HUES6 (cell line): ENCODE results near the gene SMAD7.

ENCODE experiments used
- H3K27ac ChIP-seq: 2 replicates; pipeline ENCODE4 v1.7.0; 2013; ENCODE audit warnings: low read depth, mild to moderate bottlenecking, low read length, inconsistent platforms
- H3K27me3 ChIP-seq: 2 replicates; pipeline ENCODE4 v1.6.1; 2013; ENCODE audit warnings: low read length; ENCODE audit not compliant: control insufficient read depth, insufficient read depth
- H3K36me3 ChIP-seq: 2 replicates; pipeline ENCODE4 v1.6.1; 2013; ENCODE audit warnings: low read length; ENCODE audit not compliant: control insufficient read depth, insufficient read depth
- H3K4me1 ChIP-seq: 2 replicates; pipeline ENCODE4 v1.6.1; 2013; ENCODE audit warnings: low read length; ENCODE audit not compliant: control insufficient read depth, insufficient read depth
- H3K4me3 ChIP-seq: 2 replicates; pipeline ENCODE4 v1.5.1; 2013; ENCODE audit warnings: low read depth, low read length
- H3K9ac ChIP-seq: one replicate; pipeline ENCODE4 v1.6.1; 2013; ENCODE audit warnings: mild to moderate bottlenecking, low read length
- H3K9me3 ChIP-seq: 2 replicates; pipeline ENCODE4 v1.6.1; 2013; ENCODE audit warnings: low read depth, low read length; ENCODE audit not compliant: control insufficient read depth, insufficient read depth

Gene SMAD7

GRCh38 chr18:48985161-48985560 is 34.4 kb upstream of the SMAD7 start:
- no peak overlapping the region for H3K4me3 ChIP-seq
- peaks cover 40% of the 10 kb centered on the region for H3K4me1 ChIP-seq
- no peaks in the 10 kb centered on the region for H3K9me3 ChIP-seq
- H3K9ac ChIP-seq, result no peak overlapping the region
- no peaks in the 10 kb centered on the region for H3K36me3 ChIP-seq
- no peaks in the 10 kb centered on the region for H3K27me3 ChIP-seq
- no peak overlapping the region for H3K27ac ChIP-seq

GRCh38 chr18:48983793-48984437 is 33.1 kb upstream of the SMAD7 start:
- Histone ChIP-seq H3K27me3 (no peaks in the 10 kb centered on the region), H3K36me3 (no peaks in the 10 kb centered on the region), H3K4me1 (peaks cover 39% of the 10 kb centered on the region), H3K27ac (no peak overlapping the region), H3K9me3 (no peaks in the 10 kb centered on the region), H3K9ac (no peak overlapping the region), H3K4me3 (no peak overlapping the region)

GRCh38 chr18:48982266-48982665 is 31.5 kb upstream of the SMAD7 start:
- H3K9me3 ChIP-seq, result no peaks in the 10 kb centered on the region
- H3K27ac ChIP-seq, result no peak overlapping the region
- H3K4me1 ChIP-seq, result peaks cover 30% of the 10 kb centered on the region
- H3K27me3 ChIP-seq, result no peaks in the 10 kb centered on the region
- no peak overlapping the region for H3K9ac ChIP-seq
- no peaks in the 10 kb centered on the region for H3K36me3 ChIP-seq
- no peak overlapping the region for H3K4me3 ChIP-seq

- H3K9me3 ChIP-seq, result no peaks in the 10 kb centered on the region
- H3K9ac ChIP-seq, result peak overlapping the region; percentile 24
- no peaks in the 10 kb centered on the region for H3K36me3 ChIP-seq
- peaks cover 33% of the 10 kb centered on the region for H3K4me1 ChIP-seq
- H3K4me3 ChIP-seq, result no peak overlapping the region
- no peak overlapping the region for H3K27ac ChIP-seq
- H3K27me3 ChIP-seq, result peaks cover 4% of the 10 kb centered on the region; the same call in 1 of the 2 replicates
Measured at GRCh38 chr18:48979944-48980890, 29.5 kb upstream of the SMAD7 start.

GRCh38 chr18:48977914-48978313 is 27.1 kb upstream of the SMAD7 start:
- Histone ChIP-seq H3K4me1 (peaks cover 47% of the 10 kb centered on the region), H3K36me3 (no peaks in the 10 kb centered on the region), H3K4me3 (no peak overlapping the region), H3K9ac (no peak overlapping the region), H3K27me3 (peaks cover 18% of the 10 kb centered on the region; the same call in 1 of the 2 replicates), H3K9me3 (no peaks in the 10 kb centered on the region), H3K27ac (no peak overlapping the region)

GRCh38 chr18:48975817-48976649 is 25.3 kb upstream of the SMAD7 start:
- Histone ChIP-seq H3K4me1 (peaks cover 39% of the 10 kb centered on the region), H3K27me3 (peaks cover 18% of the 10 kb centered on the region; the same call in 1 of the 2 replicates), H3K9ac (peak overlapping the region; percentile 90), H3K36me3 (no peaks in the 10 kb centered on the region), H3K27ac (peak overlapping the region; percentile 98; the same call in 1 of the 2 replicates), H3K4me3 (peak overlapping the region; percentile 76), H3K9me3 (no peaks in the 10 kb centered on the region)

GRCh38 chr18:48975120-48975816 is 24.5 kb upstream of the SMAD7 start:
- H3K4me3 ChIP-seq, result peak overlapping the region; percentile 76
- H3K9me3 ChIP-seq, result no peaks in the 10 kb centered on the region
- H3K27me3 ChIP-seq, result peaks cover 18% of the 10 kb centered on the region; the same call in 1 of the 2 replicates
- H3K36me3 ChIP-seq, result no peaks in the 10 kb centered on the region
- peak overlapping the region; percentile 98; the same call in 1 of the 2 replicates for H3K27ac ChIP-seq
- peak overlapping the region; percentile 90 for H3K9ac ChIP-seq
- peaks cover 38% of the 10 kb centered on the region for H3K4me1 ChIP-seq

GRCh38 chr18:48974304-48975119 is 23.7 kb upstream of the SMAD7 start:
- peaks cover 33% of the 10 kb centered on the region for H3K4me1 ChIP-seq
- H3K4me3 ChIP-seq, result peak overlapping the region; percentile 76
- H3K9me3 ChIP-seq, result no peaks in the 10 kb centered on the region
- H3K27ac ChIP-seq, result peak overlapping the region; percentile 98; the same call in 1 of the 2 replicates
- H3K36me3 ChIP-seq, result no peaks in the 10 kb centered on the region
- H3K27me3 ChIP-seq, result peaks cover 18% of the 10 kb centered on the region; the same call in 1 of the 2 replicates
- H3K9ac ChIP-seq, result peak overlapping the region; percentile 90

GRCh38 chr18:48973731-48974130 is 23.0 kb upstream of the SMAD7 start:
- peaks cover 18% of the 10 kb centered on the region; the same call in 1 of the 2 replicates for H3K27me3 ChIP-seq
- H3K9ac ChIP-seq, result no peak overlapping the region
- no peaks in the 10 kb centered on the region for H3K9me3 ChIP-seq
- no peak overlapping the region for H3K27ac ChIP-seq
- no peaks in the 10 kb centered on the region for H3K36me3 ChIP-seq
- H3K4me3 ChIP-seq, result peak overlapping the region; percentile 76; the same call in 1 of the 2 replicates
- peaks cover 41% of the 10 kb centered on the region for H3K4me1 ChIP-seq
